Hematopoietic multipotent progenitor cell treated with erythropoietin and hydrocortisone succinate and interleukin-3 and kit ligand, for 8 days (in vitro differentiated cells): ENCODE results near the gene POLE4.

Source experiments
- DNase-seq: peaks from one replicate; pipeline ENCODE4 v3.0.0-alpha.2; 2015

POLE4 gene, protein sequence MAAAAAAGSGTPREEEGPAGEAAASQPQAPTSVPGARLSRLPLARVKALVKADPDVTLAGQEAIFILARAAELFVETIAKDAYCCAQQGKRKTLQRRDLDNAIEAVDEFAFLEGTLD

DNA sequence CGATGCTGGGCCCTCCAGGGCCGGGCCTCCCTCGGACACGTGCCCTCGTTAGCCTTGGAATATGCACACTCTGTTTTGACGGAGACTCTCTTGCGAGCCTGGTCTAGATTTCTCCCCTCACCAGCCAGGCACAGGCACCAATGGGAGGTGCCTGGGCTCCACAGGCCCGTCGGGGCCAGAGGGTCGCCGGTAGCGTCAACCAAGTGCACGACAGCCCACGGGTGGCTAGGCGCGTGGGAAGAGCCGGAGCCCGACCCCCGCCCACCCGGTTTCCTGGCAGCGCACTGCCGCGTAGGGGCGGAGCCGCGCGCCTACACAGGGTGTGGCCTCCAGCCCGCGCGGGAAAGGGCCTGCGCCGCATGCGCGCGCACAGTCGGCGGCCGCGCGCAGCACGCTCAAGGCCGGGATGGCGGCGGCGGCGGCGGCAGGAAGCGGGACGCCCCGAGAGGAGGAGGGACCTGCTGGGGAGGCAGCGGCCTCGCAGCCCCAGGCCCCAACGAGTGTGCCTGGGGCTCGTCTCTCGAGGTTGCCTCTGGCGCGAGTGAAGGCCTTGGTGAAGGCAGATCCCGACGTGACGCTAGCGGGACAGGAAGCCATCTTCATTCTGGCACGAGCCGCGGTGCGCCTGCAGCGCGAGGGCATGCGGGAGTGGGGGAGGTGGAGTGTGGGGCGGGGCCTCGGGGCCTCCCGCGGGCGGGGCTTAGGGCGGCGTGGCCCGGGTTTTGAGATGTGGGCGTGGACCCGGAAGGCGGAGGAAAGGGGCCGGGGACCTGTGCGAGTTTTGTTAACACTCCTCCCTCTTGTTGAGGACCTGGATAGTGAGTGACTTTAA, at the start of gene POLE4:
POLE4 (plus strand) TSS at position 370 of the 832 bp plus-strand sequence; CDS start at position 407, 37 bp downstream.
- peak; percentile 89 for DNase-seq

DNA sequence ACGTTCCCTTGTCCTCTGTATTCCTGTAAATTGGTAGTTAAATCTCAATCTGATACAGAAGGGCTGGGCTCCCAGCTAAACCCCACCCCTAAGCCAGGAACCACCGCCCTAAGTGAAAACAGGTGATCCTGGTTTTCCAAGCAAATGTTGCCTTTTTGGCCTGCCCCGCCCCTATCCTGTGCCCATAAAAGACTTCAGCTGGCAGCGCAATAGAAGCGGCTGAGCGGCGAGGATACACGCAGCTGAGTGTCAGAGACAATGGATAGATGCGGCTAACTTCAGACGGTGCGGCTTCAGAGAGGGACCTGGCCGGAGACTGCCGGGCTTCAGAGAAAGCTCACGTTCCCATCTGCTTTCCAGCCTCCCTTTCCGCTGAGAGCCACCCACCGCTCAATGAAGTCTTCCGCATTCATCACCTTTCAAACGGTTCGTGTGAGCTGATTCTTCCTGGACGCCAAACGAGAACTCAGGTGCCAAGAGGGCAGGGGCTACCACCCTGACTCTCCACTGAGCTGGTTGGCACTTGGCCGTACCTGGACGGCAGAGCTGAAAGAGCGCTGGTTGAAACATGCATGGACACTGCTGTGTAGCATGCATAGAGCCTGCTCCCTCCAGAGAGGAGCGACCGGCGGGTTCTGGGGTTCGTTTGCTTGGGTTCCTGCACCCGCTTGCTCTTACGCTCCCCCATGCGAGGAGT, 49.5 kb upstream of the POLE4 start:
- DNase-seq = no peak

DNA sequence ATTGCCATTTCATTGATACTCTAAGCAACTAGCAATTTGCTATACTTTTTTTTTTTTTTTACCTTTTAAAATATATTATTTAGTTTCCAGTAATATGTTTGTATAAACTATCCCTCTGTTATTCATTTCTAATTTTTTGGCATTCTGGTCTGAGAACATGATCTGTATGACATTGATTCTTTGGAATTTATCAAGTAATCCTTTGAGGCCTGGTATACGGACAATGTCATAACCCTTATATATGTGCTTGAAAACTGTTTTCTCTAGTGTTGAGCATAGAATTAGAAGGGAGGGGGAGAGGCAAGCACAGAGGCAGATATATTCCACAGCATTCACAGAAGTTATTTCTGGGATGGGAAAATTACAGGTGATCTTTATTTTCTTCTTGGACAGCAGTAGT, 48.2 kb upstream of the POLE4 start:
- no peak for DNase-seq

DNA sequence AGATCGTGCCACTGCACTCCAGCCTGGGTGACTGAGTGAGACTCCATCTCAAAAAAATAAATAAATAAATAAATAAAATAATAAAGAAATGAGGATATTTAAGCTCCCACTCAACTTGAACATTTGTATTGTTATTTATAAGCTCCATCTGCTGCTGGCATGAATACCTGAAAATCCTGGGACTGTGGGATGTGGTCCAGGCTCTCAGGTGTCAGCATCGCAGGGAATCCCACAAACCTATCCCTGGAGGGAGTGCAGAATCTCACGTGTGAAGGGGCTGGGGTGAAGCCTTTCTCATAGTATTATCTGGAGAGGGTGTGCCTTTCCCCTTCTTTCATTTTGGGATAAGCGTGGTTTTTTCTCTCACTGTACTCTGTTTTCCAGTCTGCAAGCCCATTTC, 47.4 kb upstream of the POLE4 start:
- DNase-seq = no peak

DNA sequence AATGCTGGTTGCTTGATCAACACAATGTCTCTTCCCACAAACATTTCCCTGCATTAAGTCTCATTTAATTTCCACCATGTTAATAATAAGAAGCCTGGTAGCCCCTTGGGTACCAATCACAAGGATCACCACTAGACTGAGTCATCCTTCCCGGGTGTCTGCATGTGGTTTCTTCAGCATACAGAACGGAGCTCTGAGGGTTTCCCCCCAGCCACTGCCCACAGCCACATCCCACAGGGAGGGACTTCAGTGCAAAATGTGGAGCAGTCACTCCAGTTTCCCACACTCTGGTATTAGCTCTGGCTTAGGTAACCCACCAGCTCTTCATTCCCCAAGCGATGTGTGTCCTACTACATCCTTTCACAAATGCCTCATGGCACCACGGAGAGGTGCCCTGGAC, 42.7 kb upstream of the POLE4 start:
- no peak for DNase-seq

DNA sequence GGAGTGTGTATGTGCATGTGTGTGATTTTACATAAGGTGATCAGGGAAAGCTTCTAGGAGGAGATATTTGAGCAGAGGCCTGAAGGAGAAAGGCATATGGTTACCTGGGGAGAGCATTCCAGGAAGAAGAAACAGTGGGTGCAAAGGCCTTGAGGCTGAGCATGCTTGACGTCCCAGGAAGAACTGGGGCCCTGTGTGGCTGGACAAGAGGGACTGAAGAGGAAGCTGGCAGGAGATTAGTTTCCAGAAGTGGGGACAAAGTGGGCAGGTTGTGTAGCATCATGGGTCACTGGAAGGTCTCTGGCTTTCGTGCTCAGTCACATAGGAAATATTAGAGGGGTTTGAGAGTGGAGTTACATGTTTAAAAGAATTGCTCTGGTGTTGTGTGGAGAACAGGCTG, 42.0 kb upstream of the POLE4 start:
- DNase-seq = no peak

DNA sequence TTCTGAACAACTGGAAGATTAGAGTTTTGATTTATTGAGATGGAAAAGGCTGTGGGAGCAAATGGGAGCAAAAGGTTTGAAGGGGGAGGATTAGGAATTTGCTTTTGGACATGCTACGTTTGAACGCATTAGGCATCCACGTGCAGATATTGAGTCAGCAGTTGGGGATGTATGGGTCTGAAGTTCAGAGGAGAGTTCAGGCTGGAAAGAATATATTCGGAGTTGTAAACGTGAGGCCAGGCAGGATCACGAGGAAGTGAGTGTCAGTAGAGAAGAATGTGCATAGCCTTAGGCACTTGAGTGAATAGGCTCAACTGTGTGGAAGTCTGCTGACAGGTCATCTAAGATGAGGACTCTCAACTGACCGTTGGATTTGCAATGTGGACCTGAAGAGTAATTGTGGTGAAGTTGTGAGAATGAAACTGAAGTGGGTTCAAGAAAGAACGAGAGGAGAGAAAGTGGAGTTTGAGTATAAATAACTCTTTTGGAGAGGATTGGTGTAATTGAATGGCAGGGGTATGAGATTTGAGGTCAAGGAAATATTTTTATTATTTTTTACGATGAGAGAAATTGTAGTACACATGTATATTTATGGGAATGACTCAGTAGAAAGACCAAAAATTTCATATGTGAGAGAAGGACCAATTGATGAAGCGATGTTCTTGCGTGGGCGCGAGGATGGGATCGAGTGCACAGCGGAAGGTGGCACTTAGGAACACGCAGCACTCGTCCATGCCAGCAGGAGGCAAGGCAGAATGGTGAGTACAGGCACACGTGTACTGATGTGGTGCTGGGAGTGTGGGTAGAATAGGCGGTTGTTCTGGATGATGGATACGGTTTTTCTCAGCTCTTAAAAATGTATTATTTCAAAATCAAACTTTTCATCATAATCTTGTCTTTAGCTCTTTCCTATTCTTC, 40.5 kb upstream of the POLE4 start:
- no peak for DNase-seq

DNA sequence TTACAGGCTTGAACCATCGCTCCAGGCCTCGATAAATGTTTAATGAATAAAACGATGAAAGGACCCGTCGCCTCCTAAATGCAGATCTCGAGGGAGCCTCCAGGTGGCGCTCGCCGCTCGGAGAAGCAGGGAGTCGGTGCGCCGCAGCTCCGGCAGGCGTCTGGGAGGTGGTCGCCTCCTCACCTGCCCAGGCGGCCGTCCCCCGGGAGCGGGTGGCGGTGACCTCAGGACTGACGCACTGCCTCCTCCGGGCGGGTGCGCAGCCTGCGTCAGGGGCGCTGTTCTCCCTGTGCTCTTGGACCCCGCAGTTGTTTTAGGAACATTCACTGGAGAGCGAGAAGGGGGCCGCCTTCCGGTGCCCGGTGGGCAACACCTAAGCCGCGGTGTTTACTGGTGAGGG, 38.6 kb upstream of the POLE4 start:
- DNase-seq = peak; percentile 57

DNA sequence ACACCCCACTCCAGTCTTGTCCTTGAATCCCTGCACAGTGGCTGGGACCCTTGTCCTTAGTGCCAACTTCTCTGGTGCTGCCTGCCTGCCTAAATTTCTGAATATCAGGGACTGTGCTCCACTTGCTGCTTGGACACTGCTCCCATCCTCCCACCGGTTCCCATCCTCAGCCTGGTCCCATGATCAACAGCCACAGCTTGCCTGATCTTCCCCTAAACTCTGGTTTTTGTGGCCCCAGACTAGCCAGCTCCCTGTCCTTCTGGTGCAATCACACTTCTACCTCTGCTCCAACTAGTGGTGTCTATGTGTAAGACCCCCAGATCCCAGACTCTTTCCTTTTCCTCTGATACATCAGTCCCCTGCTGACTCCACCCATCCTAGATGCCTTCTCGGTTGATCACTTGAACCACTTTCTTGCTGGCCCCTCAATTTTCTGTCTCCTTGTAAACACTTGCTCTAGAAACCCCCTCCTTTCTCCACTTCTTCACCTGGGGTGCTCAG, 37.2 kb upstream of the POLE4 start:
- DNase-seq = no peak

DNA sequence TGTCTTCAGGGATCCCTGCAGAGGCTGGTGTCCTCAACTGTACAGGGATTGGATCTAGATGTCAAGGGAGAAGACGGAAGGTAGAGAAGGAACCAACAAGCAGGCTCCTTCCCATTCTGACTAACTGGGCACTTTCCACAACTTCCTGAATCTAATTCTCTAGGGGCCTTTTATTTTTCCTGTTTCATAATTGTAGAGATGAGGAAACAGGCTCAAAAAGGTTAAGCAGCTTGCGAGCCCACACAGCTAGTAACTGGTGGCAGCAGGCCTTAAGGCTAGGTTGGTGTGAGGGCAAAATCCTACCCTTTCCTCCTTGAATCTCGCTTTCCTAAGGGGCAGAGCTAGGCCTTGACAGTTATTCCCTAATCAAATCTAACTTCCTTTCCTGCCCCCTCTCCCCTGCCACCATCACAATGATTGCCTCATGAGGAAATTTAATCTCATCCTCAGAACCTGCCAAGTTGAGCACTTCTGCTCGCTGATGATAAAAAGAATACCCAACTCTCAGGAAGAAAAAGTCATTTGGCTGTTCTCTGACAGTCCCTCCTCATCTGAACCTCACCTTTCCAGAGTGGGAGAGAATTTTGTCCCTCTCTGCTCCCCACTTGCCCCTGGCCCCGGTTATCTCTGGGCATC, 35.7 kb upstream of the POLE4 start:
- peak; percentile 25 for DNase-seq

DNA sequence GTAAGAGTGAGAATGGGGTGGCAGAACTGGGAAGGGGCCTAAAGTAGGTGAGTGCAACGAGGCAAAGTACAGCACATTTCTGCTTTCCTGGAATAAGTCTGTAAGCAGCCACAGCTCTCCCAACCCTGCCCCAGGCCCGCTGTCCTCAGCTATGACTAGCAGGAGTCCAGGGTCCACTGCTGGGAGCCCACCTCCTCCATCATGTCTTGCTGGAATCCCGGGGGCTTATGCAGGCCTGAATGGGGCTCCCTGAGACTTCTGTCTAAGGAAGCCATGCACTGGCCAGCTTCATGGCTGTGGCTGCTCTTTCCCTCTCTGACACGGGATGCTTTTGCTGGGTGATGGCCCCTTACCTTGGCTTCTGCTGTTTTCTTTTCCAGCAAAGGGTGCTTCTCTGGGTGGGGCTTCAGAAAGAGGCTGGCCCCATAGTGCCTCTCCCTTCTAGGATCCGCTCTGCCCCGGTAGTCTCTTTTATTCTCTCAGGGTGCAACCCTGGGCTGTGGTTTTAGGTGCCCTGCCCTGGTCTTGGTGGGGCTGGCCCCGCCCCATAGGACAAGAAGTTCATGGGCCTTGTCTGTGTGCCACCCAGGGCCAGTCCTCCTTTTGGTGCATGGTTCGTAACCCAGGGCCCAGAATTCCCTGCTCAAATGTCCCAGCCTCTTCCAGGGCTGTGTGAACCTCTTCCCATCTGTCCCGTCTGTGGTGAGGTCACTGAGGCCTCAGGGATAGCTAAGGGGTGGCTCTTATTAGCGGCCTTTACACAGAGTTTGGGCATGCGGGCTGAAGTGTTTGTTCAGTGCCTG, 33.8 kb upstream of the POLE4 start:
- no peak for DNase-seq

DNA sequence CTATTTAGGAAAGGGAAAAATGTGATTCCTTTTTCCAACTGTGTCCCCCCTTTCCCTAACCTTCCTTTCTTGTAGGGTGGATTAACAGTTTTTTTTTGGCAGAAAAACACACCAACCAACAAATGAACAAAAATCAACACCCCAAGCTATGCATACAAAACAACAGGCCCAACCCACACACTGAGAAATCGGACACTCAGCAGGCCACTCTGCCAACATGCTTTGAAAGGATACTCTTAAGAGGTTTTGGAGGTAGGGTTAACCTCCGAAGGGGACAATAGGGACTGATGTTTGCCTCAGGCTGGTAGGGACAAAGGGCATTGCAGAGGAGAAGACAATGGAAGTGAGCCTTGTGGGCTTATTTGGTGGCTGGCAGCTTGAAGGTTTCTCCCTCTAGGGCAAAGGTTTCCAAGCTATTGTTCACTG, 33.1 kb upstream of the POLE4 start:
- DNase-seq = no peak

DNA sequence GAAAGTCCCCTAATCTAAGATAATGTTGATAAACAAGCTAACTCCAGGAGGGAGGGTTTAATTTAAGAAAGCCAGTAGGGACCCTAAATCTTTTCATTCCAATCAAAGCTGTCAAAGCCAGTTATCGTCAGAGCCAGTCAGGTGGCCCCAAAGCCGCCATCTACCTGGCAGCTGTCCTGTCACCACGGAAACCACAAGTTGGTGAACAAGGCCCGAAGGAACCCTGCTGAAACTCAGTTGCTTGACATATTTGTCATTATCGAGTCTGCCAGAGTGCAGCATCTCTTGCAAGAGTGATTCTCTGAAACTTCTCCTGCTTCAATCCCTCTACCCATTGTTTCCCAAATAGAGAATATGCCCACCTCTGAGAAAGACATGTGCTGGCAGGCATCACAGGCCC, 30.8 kb upstream of the POLE4 start:
- DNase-seq = no peak

DNA sequence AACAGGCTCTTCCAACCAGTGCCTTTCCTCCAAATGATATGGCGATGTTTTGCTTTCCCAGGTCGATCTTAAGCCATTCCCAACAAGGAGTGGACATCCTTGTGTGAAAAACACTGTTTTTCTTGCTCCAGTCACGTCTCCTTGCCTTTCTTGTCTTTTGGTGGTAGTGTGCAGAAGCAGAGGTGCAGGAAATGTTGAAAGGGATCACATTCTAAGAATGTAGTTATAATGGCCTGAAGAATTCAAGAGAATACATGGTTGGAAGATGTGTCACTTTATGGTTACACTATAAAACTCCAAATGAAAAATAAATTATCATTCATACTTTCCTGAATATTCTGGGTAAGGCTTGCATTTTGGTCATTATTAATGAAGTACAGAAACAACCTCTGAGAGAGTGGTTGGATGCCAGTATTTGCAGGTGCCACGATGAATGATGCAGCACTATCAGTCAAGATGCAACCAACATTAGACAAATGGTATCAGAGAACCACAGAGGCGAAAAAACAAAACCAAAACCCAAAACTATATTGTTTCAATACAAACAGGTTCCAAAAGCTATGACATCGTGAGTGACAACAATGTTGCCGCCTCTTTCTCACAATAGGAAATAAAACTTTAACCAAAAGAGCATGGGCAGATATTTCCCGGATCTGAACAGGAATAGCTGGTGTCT, 27.5 kb upstream of the POLE4 start:
- no peak for DNase-seq

DNA sequence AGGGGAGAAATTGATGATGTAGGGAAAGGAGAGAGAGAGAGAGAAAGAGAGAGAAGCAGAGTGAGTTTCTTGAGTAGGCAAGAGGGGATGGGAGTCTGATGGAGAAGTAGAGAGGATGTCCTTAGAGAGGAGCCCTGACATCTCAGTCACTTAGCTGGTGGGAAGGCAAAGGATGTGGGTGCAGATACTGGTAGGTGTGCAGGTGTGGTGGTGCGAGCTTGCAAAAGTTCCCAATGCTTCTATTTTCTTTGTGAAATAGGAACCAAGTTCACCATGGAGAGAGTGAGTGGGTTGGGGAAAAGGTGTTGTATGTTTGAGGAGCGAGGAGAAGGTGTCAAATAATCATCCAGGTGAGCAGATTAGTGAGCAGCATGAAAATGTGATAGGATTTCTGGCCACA, 26.5 kb upstream of the POLE4 start:
- no peak for DNase-seq

DNA sequence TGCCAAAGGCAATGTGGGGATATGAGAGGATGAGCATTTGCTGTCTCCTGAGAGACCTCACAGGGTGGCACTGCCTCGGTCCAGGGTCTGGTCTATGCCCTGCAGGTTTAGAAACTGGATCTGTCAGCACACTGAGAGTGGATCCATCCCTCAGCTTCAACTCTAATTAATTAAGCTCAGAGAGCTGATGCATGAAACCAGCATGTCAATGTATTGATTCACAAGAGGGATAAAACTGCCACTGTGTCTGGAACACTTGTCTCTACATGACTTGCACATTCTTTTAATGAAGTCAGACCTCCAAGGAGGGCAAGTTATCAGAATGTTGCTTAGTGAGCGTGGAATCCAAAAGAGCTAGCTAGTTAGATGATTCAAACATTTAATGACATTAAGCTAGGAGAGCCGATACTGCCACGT, 22.5 kb upstream of the POLE4 start:
- no peak for DNase-seq

DNA sequence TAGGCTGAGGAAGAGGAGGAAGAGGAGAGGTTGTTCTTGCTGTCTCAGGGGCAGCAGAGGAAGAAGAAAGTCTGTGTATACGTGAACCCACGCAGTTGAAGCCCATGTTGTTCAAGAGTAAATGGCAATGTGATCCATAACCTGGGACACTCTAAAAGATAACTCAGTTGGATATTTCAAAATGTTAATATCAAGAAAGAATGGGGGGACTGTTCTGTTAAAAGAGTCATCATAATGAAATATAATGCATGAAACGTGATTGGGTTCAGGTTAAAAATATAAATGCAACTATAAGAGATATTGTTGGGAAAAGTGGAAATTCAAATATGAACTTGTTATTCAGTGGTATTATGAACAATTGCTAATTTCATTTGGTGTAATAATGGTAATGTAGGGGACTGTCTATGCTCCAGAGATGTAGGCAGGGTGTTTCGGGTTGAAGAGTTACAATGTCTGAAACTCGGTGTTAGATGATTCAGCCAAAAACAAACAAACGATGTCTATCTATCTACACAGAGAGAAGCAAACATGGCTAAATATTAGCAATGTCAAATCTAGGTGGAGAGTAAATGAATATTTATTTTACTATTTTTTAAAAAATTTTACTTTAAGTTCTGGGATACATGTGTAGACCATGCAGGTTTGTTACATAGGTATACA, 21.1 kb upstream of the POLE4 start:
- no peak for DNase-seq

DNA sequence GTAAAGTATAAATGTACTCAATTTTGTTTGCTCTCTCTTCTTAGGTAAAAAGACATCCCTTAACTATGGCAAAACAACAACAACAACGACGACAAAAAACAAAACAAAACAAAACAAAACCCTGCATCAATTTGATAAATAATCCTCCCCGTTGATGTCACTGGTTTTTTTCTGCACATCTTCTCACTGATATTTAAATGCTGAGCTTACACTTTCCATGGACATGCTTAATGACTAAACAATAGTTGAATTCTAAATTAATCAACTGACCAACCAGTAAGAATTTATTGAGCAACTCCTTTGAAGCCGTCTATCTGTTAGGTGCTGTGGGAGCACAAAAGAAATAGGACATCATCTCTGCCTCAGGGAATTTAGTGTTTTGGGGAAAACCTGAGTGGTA, 20.2 kb upstream of the POLE4 start:
- no peak for DNase-seq

DNA sequence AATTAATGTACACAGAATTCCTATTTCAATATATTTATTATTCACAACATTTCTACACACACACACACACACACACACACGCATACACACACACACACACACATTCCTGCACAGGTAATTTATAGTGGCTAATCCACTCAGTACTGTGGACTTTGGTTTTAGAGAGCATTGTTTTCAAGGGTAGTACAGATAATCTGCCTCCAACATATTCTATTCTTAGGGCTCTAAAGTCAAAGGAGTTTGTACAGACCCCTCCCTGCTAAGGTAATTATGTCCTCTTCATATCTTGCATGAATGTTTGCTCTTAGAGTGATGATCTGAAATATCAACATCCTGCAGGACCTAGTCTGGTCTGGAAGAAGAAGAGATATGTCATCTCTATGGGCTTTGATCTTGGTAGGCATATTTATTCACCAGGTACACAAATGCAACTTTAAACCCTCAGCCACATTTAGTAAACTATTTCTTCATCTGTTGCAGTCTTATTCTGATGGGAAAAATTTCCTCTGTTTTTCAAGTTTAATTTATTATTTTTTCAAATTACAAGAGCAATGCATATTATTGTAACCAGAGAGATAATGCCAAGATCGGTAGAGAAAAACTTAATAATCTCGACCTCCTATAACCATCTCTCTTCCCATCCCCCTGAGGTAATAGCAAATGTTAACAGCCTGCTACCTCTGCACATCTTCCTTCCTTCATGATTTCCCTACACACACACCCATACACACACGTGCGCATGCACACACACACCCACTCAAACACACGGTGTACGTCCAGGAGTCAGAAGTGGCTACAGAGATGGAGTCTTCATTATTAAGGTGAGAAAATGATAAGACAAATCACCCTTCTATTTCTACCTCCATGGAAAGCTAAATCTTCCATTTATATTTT, 18.3 kb upstream of the POLE4 start:
- no peak for DNase-seq
